ENCODE data around the gene DGLUCY.

DNA sequence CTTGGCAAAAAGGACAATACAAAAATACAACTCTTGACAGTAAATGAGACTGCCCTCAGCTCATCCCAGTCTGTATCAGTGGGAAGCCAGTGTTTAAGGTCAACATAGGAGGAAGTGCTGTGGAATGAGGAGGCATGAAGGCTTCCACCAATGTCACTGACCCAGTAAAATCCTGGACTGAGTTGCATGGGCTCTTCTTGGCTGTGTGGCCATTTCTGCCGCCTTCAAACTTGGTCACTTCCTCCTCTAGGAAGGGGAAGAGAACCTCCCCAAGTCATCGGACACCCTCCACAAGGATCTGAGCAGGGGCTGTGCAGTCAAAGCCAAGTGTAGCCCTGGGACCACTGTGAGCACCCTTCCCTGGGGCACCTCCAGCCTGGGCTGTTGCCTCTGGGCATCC, 118.7 kb downstream of the DGLUCY start:
- TF ChIP-seq, protein P1, sequence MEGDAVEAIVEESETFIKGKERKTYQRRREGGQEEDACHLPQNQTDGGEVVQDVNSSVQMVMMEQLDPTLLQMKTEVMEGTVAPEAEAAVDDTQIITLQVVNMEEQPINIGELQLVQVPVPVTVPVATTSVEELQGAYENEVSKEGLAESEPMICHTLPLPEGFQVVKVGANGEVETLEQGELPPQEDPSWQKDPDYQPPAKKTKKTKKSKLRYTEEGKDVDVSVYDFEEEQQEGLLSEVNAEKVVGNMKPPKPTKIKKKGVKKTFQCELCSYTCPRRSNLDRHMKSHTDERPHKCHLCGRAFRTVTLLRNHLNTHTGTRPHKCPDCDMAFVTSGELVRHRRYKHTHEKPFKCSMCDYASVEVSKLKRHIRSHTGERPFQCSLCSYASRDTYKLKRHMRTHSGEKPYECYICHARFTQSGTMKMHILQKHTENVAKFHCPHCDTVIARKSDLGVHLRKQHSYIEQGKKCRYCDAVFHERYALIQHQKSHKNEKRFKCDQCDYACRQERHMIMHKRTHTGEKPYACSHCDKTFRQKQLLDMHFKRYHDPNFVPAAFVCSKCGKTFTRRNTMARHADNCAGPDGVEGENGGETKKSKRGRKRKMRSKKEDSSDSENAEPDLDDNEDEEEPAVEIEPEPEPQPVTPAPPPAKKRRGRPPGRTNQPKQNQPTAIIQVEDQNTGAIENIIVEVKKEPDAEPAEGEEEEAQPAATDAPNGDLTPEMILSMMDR (IDR thresholded peaks at IDR 0.05) = no peak
- TF ChIP-seq POLR2A (IDR thresholded peaks at IDR 0.05) = no peak
